ENCODE data around the gene BMP8B. TPM values are rescaled to one million over a fixed set of nuclear protein-coding genes. Genes with fewer than 3 reads are reported as not detected.
"Not testable (repeated sequence)": the region's sequence is repeated elsewhere in the genome, so short reads cannot be mapped to it uniquely, and the experiment has no call there.

The BMP8B gene
- total RNA-seq, 1 donor: not detected

DNA sequence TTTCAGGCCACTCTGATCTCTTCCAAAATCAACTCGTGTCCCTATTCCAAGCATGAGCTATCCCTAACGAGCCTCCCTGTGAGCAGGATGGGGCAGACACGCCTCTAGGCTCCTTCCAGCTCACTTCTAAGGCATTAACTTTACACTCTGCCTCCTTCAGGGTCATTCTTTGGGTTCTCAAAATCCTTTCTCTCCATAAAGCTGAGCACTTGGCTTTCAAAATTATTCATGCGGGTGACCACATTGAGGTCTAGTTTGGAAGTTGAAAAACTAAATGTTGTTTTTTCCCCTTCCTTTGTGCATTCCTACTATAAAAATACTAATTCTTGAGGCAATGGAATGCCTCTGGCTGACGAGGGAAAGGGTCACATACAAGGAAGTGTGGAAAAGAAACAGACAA lies 33.5 kb upstream of the BMP8B start:
- H3K4me3 ChIP-seq (ENCODE audit: low read depth, low read length): no peak overlapping the region
- TF ChIP-seq, protein P1, sequence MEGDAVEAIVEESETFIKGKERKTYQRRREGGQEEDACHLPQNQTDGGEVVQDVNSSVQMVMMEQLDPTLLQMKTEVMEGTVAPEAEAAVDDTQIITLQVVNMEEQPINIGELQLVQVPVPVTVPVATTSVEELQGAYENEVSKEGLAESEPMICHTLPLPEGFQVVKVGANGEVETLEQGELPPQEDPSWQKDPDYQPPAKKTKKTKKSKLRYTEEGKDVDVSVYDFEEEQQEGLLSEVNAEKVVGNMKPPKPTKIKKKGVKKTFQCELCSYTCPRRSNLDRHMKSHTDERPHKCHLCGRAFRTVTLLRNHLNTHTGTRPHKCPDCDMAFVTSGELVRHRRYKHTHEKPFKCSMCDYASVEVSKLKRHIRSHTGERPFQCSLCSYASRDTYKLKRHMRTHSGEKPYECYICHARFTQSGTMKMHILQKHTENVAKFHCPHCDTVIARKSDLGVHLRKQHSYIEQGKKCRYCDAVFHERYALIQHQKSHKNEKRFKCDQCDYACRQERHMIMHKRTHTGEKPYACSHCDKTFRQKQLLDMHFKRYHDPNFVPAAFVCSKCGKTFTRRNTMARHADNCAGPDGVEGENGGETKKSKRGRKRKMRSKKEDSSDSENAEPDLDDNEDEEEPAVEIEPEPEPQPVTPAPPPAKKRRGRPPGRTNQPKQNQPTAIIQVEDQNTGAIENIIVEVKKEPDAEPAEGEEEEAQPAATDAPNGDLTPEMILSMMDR (IDR thresholded peaks at IDR 0.05; ENCODE audit: insufficient read depth, low read length): no peak
- DNase-seq (ENCODE audit: low read depth): no peak

DNA sequence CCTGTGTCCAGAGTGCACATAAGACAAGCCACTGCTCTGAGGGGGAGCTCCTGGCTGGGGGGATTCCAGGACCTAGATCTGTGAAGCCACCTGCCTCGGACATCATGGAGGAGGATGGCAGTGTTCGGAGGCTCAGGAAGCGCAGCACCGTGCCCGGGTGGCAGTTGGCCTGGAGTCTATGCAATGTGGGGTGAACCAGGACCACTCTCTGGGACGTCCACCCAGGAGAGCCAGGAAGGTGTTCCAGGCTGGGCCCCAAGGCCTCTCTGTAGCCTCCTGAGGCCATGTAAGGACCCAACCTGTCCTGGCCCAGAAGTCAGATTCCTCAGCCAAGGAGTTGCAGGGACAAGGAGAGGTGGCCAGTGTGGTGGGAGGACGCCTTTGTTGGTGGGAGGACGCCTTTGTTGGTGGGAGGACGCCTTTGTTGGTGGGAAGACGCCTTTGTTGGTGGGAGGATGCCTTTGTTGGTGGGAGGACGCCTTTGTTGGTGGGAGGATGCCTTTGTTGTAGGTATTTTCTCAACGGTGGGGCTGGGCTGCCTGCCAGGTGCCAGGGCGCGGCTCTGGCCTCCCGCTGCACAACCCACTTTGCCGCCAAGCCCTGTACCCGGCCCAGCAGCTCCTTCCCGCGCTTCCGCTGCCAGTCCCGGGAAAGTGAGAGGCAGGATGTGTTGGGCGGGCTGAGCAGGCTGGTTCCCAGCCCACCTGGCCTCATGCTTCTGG lies 30.6 kb upstream of the BMP8B start:
- TF ChIP-seq, protein P1 (IDR thresholded peaks at IDR 0.05; ENCODE audit: insufficient read depth, low read length): no peak
- no peak for DNase-seq (ENCODE audit: low read depth)
- H3K4me3 ChIP-seq (ENCODE audit: low read depth, low read length): no peak overlapping the region

DNA sequence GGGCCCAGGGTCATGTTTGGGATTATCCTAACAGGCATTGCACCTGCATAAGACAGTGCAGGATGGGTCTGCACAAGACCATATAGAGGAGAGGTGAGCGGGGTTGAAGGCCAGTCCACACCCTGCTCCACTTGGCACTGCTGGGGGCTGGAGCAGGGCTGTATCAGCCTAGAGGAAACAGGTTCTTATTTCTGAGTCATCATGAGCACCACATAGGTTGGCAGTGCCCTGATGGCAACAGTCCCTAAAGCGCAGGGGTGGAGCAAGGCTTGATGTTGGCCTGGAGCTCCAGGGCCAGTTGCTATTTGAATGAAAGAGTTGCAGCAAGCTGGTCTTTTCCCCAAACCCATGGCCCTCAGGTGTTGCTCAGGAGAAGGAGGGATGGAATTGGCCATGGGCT lies 29.8 kb upstream of the BMP8B start:
- TF ChIP-seq, protein P1 (IDR thresholded peaks at IDR 0.05; ENCODE audit: insufficient read depth, low read length): no peak
- no peak for DNase-seq (ENCODE audit: low read depth)
- no peak overlapping the region for H3K4me3 ChIP-seq (ENCODE audit: low read depth, low read length)

DNA sequence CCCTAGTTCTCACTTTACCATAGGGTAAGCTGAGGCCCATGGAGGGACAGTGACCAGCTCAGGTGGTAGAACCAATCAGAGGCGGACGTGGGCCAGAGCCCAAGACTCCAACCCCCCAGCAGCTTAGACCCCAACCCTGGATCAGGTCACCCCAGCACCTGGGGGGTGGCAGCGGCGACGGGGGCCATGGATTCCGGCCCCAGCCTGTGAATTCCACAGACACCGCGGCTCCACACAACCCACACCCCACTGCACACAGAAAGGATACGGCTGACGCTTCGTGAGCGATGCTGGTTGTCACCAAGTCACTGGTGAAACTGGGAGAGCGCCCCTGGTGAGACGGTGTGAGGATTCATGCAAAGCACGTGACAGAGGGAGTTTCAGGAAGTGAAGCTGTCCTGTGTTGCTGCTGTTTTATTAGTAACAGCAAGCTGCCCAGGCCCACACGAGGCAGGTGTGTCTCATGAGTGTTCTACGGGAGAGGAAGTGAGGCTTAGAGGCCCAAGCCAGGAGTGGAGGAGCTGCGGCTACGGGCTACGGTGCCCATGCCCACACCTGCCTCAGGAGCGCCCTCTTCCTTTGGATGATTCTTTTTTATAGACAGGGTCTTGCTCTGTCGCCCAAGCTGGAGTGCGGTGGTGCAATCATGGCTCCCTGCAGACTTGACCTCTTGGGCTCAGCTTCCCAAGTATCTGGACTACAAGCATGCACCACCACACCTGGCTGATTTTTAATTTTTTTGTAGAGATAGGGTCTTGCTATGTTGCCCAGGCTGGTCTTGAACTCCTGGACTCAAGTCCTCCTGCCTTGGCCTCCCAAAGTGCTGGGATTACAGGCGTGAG lies 28.6 kb upstream of the BMP8B start:
- not testable (repeated sequence) for H3K4me3 ChIP-seq (ENCODE audit: low read depth, low read length); DNase-seq (ENCODE audit: low read depth)

DNA sequence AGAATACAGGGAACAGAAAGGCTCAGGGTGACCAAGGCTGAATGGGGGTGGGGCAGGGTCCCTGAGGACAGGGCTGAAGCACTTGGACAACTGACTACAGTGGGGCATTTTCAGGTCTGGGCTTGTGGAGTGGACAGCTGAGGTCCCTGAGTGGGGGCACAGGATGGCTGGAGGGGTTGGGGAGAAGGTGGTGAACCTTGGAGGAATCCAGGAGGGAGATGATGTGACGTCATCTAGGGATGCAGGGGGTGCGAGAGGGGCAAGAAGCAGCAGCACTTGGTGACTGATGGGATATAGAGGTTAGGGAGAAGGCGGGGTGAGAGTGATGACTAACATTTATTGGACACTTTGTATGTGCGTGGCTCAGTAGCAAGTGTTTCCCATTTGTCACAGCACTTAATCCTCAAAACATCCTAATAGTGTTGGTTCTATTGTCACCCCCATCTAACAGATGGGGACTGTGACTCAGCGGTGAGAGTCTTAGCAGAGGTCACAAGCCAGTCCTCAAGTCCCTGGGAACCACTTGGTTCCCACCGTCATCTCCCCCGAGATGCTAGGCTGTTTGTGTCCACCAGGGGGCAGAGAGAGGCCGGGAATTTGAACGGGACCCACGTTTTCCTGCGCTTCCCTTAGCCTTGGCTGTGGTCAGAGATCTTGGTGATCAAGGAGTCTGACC lies 27.9 kb upstream of the BMP8B start:
- H3K4me3 ChIP-seq (ENCODE audit: low read depth, low read length): no peak overlapping the region
- TF ChIP-seq, protein P1 (IDR thresholded peaks at IDR 0.05; ENCODE audit: insufficient read depth, low read length): peak; percentile 89
- peak; percentile 67 for DNase-seq (ENCODE audit: low read depth)

DNA sequence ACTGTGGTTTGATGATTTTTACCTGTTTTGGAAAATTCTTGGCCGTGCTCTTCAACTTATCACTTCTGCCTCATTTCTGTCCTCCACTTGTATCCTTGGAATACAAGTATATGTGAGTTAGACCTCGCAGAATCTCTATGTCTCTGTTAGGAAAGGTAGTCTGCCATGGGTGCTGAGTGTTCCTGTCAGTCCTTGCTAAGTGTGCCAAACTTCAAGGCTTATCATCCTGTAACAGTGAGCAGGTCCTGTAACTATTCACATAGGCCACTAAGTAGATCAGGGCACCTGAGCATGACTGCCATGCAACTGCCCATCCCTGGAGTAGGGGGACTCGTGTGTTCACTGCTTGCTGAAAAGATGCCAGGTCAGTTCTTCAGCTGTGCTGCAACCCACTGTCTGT lies 24.2 kb upstream of the BMP8B start:
- TF ChIP-seq, protein P1 (IDR thresholded peaks at IDR 0.05; ENCODE audit: insufficient read depth, low read length): no peak
- H3K4me3 ChIP-seq (ENCODE audit: low read depth, low read length): no peak overlapping the region
- no peak for DNase-seq (ENCODE audit: low read depth)

All from fibroblast of the aortic adventitia (primary cell).